Astrocyte of the spinal cord (primary cell): Measurements from ENCODE around the gene SGMS1.
"Not testable (repeated sequence)": the region's sequence is repeated elsewhere in the genome, so short reads cannot be mapped to it uniquely, and the experiment has no call there.

Source experiments
- DNase-seq: peaks from one replicate; pipeline ENCODE4 v3.0.0; 2011; ENCODE audit warnings: low read depth, low spot score
- H3K4me3 ChIP-seq: 2 replicates; pipeline ENCODE4 v1.5.1; 2011; ENCODE audit warnings: low read depth, mild to moderate bottlenecking, low read length, moderate library complexity
- CTCF ChIP-seq: IDR thresholded peaks from 2 replicates; pipeline ENCODE4 v1.5.1; 2012; ENCODE audit warnings: low read depth, mild to moderate bottlenecking, low read length, inconsistent platforms
- in situ Hi-C: cut with HindIII; loops from 2 replicates; pipeline ENCODE4 v1.10.0; 2017; ENCODE audit warnings: low sequenced_read_pairs

SGMS1 gene

GRCh38 chr10:50464004-50464409 lies 159.7 kb downstream of the SGMS1 start:
- in situ Hi-C loops, result no loop called here
- no peak overlapping the region for H3K4me3 ChIP-seq
- TF ChIP-seq CTCF, result no peak
- peak; percentile 48 for DNase-seq

- in situ Hi-C loops, result no loop called here
- no peak for DNase-seq
- TF ChIP-seq CTCF, result no peak
These were observed 161.9 kb downstream of the SGMS1 start for GRCh38 chr10:50461834-50462233.

GRCh38 chr10:50461123-50461522 lies 162.6 kb downstream of the SGMS1 start:
- in situ Hi-C loops, result no loop called here
- no peak overlapping the region for H3K4me3 ChIP-seq
- TF ChIP-seq CTCF, result no peak
- no peak for DNase-seq

More at GRCh38 chr10:50461834-50462233, 161.9 kb downstream of the SGMS1 start:
- no peak overlapping the region for H3K4me3 ChIP-seq

GRCh38 chr10:50456719-50457118 lies 167.0 kb downstream of the SGMS1 start:
- H3K4me3 ChIP-seq, result no peak overlapping the region
- TF ChIP-seq CTCF, result no peak
- no peak for DNase-seq
- in situ Hi-C loops, result no loop called here

- in situ Hi-C loops, result no loop called here
- no peak for TF ChIP-seq CTCF
- DNase-seq, result no peak
- no peak overlapping the region for H3K4me3 ChIP-seq
These were observed 169.8 kb downstream of the SGMS1 start for GRCh38 chr10:50453940-50454339.

GRCh38 chr10:50452603-50453002 lies 171.2 kb downstream of the SGMS1 start:
- in situ Hi-C loops, result no loop called here
- H3K4me3 ChIP-seq, result no peak overlapping the region
- no peak for TF ChIP-seq CTCF
- DNase-seq, result no peak

GRCh38 chr10:50447691-50448090 lies 176.1 kb downstream of the SGMS1 start:
- in situ Hi-C loops, result no loop called here
- no peak for DNase-seq
- H3K4me3 ChIP-seq, result no peak overlapping the region
- no peak for TF ChIP-seq CTCF

GRCh38 chr10:50445777-50446176 lies 178.0 kb downstream of the SGMS1 start:
- in situ Hi-C loops, H3K4me3 ChIP-seq, DNase-seq: not testable (repeated sequence)
